ENCODE measurements around the gene RHOBTB3.

Gene RHOBTB3

GRCh38 chr5:95713960-95714710 is 17.0 kb upstream of the RHOBTB3 start:
- DNase-seq: no peak

- no peak for DNase-seq
These were observed 15.2 kb upstream of the RHOBTB3 start for GRCh38 chr5:95715799-95716461.

GRCh38 chr5:95717439-95717838 is 13.7 kb upstream of the RHOBTB3 start:
- DNase-seq: no peak

- DNase-seq: no peak
These were observed 12.9 kb upstream of the RHOBTB3 start for GRCh38 chr5:95718203-95718602.

GRCh38 chr5:95718738-95719137 is 12.4 kb upstream of the RHOBTB3 start:
- no peak for DNase-seq

- no peak for DNase-seq
These were observed 10.9 kb upstream of the RHOBTB3 start for GRCh38 chr5:95720094-95720786.

GRCh38 chr5:95721582-95722295 is 9.4 kb upstream of the RHOBTB3 start:
- DNase-seq: no peak

- no peak for DNase-seq
These were observed 7.3 kb upstream of the RHOBTB3 start for GRCh38 chr5:95723632-95724369.

- DNase-seq: no peak
These were observed 5.9 kb upstream of the RHOBTB3 start for GRCh38 chr5:95725071-95725820.

GRCh38 chr5:95725937-95726810 is 5.0 kb upstream of the RHOBTB3 start:
- no peak for DNase-seq

- DNase-seq: no peak
These were observed 4.0 kb upstream of the RHOBTB3 start for GRCh38 chr5:95726811-95727763.

- peak; percentile 12 for DNase-seq
These were observed 3.4 kb upstream of the RHOBTB3 start for GRCh38 chr5:95727764-95728191.

- no peak for DNase-seq
These were observed 2.5 kb upstream of the RHOBTB3 start for GRCh38 chr5:95728494-95729114.

- DNase-seq: no peak
These were observed 1.8 kb upstream of the RHOBTB3 start for GRCh38 chr5:95729115-95730010.

- DNase-seq: no peak
These were observed 980 bp upstream of the RHOBTB3 start for GRCh38 chr5:95730011-95730700.

- no peak for DNase-seq
These were observed 727 bp downstream of the RHOBTB3 start for GRCh38 chr5:95731571-95732554.

Measured in NCI-H2081 treated with DMSO at 0.1 percent for 48 hours (cell line).